ENCODE results near the gene RAP1GAP.
"Not testable (repeated sequence)": the region's sequence is repeated elsewhere in the genome, so short reads cannot be mapped to it uniquely, and the experiment has no call there.

Gene RAP1GAP

GRCh38 chr1:21674957-21675356 is 5.8 kb upstream of the RAP1GAP start:
- DNase-seq, result no peak

DNA sequence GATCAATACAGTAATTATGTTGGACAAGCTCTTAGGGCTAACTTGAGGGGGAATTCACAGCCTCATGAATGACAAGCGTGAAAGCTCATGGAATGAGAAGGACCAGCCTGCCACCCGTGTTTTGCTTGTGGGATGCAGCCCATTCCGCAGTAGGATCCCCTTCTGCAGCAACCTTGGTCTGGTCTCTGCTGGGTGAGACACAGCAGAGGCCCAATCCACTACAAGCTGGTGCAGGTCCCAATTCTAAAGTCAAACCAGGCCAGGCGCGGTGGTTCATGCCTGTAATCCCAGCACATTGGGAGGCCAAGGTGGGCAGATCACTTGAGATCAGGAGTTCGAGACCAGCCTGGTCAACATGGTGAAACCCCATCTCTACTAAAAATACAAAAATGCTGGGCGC is 4.7 kb upstream of the RAP1GAP start:
- not testable (repeated sequence) for DNase-seq

- DNase-seq, result peak; percentile 22
Measured at GRCh38 chr1:21673277-21673780, 4.2 kb upstream of the RAP1GAP start.

DNA sequence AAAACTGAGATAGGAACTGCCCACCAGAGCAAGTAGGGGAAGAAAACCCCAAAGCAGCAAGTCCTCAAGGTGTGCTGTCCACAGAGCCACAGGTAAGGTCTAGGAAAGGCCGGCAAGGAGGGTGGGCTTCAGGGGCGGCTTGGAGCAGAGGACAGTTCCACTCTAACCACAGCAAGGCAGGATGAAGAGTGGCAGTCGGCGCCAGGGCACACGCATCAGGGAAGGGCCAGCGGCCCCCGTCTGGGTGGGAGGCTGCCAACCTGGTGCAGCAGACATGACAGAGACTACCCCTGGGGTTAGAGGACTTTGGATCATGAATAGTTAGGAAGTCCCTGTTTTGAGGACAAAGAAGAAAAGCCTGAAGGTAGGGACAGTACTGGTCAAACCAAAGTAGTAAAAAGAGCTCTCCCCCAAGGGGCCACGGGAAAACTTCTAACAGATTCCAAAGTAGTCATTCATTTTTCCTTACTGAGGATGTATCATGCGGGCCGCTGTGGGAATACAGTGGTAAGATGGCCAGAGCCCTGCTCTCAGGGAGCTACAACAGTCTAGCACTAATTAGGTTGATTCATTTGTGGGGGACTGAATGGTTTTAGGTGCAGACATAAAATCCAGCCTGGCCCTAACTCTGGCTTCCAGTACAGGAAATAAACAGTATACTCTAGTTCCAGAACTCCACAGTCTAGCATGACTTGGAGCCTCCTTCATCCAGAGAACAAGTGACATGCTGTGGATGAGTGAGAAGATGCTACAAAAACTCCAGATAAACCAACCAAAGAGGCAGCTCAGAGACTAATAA is 3.5 kb upstream of the RAP1GAP start:
- DNase-seq, result no peak

DNA sequence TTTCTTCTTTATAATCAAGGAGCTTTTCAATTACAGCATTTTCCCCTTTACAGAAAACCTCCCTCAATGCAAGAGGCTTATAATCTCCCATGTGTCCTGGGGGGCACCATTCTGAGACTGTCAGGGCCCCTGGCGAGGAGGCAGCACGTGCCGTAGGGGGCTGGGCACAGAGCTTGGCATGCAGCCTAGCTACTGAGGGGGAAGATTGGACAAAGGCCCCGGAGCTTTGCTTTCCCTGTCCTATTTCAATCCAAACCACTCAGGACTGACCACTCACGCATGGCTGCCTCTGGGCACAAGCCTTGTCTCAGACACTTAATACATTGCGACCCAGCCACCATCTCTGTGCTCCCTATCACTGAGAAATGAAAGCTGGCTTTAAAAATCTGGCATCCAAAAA is 2.8 kb upstream of the RAP1GAP start:
- no peak for DNase-seq

- DNase-seq, result no peak
Measured at GRCh38 chr1:21670956-21671902, 2.1 kb upstream of the RAP1GAP start.

DNA sequence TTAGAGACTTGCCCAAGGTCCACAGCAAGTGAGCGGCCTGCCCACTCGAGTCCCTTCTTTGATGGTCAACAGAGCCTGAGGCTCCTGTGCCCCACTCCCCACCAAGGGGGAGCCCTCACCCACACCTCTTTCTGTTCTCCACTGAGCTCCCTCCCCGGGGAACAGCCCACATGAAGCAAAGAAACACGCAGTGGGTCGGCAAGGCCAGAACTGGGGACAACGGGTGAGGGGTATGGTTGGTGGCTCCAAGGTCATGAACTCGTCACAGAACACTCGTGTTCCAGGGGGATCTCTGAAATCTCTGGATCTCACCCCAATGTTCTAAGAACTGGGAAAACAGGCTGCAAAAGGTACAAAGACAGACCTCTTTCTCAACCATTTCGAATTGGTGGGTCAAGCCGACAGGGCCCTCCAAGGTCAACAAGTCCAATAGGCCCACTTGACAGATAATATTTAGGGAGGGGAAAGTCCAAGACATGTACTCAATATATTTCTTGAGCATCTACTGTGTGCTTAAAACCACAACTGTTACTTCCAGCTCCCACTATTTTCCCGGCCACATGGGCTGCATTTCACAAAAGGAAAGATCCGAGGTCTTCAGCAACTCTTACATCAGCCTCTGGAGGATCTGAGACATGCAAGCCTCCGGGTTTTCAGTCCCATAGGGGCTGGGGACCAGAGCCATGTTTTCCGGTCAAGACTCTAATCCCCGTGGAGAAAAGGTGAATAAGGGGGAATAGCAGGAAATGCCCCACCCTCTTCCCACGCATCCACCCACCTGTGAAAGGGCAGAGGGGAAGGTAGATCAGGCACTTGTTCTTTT is 1.1 kb upstream of the RAP1GAP start:
- no peak for DNase-seq

- no peak for DNase-seq
Measured at GRCh38 chr1:21668951-21669257, 253 bp downstream of the RAP1GAP start.

GRCh38 chr1:21668232-21668950 is 766 bp downstream of the RAP1GAP start:
- DNase-seq, result no peak

- DNase-seq, result no peak
Measured at GRCh38 chr1:21667348-21668231, 1.6 kb downstream of the RAP1GAP start.

- DNase-seq, result peak; percentile 31
Measured at GRCh38 chr1:21666576-21667320, 2.4 kb downstream of the RAP1GAP start.

- no peak for DNase-seq
Measured at GRCh38 chr1:21665711-21666575, 3.2 kb downstream of the RAP1GAP start.

DNA sequence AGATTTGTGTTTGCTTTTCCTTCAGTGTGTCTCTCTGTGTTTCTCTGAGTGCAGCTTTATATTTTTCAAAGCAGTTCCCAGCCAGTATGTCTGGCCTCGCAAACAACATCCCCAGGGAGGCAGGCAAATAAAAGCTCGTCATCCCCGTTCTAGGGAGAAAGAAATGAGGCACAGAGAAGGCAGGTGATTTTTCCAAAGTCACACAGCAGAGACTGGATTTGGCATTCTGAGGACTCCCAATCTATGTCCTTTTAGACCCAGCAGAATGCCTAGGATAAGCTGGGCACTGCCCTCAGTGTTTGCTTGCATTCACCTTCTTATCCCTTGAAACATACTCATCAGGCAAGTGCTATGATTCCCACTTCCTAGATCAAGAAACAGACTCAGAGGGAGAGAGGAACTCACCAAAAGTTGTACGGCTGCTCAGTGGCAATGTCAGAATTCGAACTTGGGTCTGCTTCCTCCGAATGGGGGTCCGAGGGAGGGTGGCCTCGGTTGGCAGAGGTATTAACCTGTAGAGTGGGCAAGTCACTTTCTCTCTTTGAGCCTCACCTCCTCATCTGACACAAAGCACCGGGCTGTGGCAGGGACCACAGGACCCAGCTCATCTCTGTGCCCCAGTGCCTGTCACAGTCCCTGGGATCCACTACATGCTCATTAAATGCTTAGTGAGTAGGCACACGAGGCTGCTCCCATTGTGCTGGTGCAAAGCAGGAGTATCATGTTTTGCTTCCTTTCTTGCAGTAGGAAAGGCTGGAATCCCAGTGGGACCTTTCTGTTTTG is 4.2 kb downstream of the RAP1GAP start:
- DNase-seq, result no peak

DNA sequence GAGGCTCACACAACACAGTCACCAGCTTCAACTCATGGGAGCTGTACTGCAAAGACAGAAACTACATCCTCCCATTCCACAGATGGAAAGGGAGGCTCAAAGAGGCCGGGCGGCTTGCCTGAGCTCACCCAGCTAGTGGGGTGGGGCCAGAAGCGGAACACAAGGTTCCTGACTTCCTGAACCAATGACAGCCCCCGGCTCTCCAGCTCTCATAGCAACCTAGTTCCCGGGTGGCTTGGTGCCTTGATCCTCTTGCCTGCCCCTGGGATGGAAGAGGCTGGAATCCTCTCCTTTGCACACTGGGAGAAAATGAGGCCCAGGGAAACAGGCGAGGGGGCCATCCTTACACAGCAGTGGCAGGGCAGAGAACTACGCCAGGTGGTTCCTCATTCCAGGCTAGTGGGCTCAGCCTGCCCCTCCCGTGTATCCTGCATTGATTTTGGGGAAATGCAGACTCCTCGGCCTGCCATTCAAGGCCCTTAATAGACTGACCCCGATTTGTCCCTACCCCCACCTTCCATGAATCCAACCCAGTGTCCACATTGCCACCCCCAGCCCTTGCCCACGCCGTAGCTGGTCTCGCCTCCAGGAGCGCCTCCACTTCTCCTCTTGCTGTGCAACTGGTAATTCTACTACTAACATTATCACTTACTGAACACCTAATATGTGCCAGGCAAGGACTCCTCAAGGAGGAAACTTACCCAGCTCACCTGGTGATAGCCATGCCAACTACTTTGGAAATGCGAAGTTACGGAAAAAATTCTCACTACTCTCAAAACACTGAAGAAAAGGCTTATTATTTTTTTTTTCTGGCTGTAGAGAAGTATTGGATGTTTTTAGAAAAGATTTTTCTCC is 5.0 kb downstream of the RAP1GAP start:
- no peak for DNase-seq

GRCh38 chr1:21663248-21663950 is 5.8 kb downstream of the RAP1GAP start:
- DNase-seq, result no peak

GRCh38 chr1:21662426-21663247 is 6.5 kb downstream of the RAP1GAP start:
- DNase-seq, result no peak
